Tibial nerve (tissue), 4 donors: ENCODE results near the gene DOCK1.

Source experiments
- CTCF ChIP-seq, 5 experiments: fragments of 200-600 bp in 3 of 5; fragments of 450-650 bp in 2 of 5; sonication (generic) in 3 of 5; IDR thresholded peaks; one replicate each; pipeline ENCODE4 v1.5.1; 2016 to 2019; ENCODE audit warnings: antibody characterized with exemption in 5 of 5, mild to moderate bottlenecking in 3 of 5, moderate library complexity in 2 of 5
- EP300 ChIP-seq, 2 donors: sonication (generic); formaldehyde crosslinking; IDR thresholded peaks; one replicate each; pipeline ENCODE4 v1.6.1; 2017; ENCODE audit warnings: antibody characterized with exemption in 2 of 2, mild to moderate bottlenecking in 1 of 2
- POLR2A ChIP-seq, 2 donors: fragments of 450-650 bp; IDR thresholded peaks; one replicate each; pipeline ENCODE4 v1.6.1; 2017; ENCODE audit warnings: antibody characterized with exemption in 2 of 2, mild to moderate bottlenecking in 2 of 2, moderate library complexity in 2 of 2

- no peak for TF ChIP-seq CTCF (IDR thresholded peaks at IDR 0.05)
- TF ChIP-seq POLR2A (IDR thresholded peaks at IDR 0.05), result no peak
- TF ChIP-seq EP300 (IDR thresholded peaks at IDR 0.05), result no peak
Measured at GRCh38 chr10:127347202-127347959, 442.2 kb downstream of the DOCK1 start.
